ENCODE measurements around the gene GNA15.
A peak's percentile ranks its signal among the peaks of the same experiment; 100 is the strongest.
"Not testable (repeated sequence)": the region's sequence is repeated elsewhere in the genome, so short reads cannot be mapped to it uniquely, and the experiment has no call there.

GNA15 gene

GRCh38 chr19:3176715-3177501 is 41.1 kb downstream of the GNA15 start:
- no peak for DNase-seq

GRCh38 chr19:3178377-3178972 is 42.6 kb downstream of the GNA15 start, which contains the start of gene S1PR4:
Gene S1PR4, plus strand, starts transcription at chr19:3178769. Its CDS starts 24 bp downstream, at chr19:3178793.
- DNase-seq, result no peak

GRCh38 chr19:3178973-3179738 is 43.3 kb downstream of the GNA15 start:
- no peak for DNase-seq

- DNase-seq, result no peak
These were observed 44.0 kb downstream of the GNA15 start for GRCh38 chr19:3179739-3180293.

- no peak for DNase-seq
These were observed 48.1 kb downstream of the GNA15 start for GRCh38 chr19:3183721-3184641.

GRCh38 chr19:3184847-3185460 is 49.1 kb downstream of the GNA15 start:
- peak in 2 of 3 experiments; percentile 93 to 96 for DNase-seq

- peak; percentile 96 to 100 (median 100) for DNase-seq
These were observed 49.8 kb downstream of the GNA15 start, which contains the start of gene NCLN for GRCh38 chr19:3185461-3186159. Gene NCLN, plus strand, starts transcription at chr19:3185930. Its CDS starts 101 bp downstream, at chr19:3186031.

- DNase-seq, result peak in 1 of 3 experiments; percentile 41
These were observed 50.4 kb downstream of the GNA15 start for GRCh38 chr19:3186160-3186688.

- DNase-seq, result no peak
These were observed 51.2 kb downstream of the GNA15 start for GRCh38 chr19:3186891-3187661.

- DNase-seq, result no peak
These were observed 52.1 kb downstream of the GNA15 start for GRCh38 chr19:3187662-3188511.

GRCh38 chr19:3188627-3189596 is 53.1 kb downstream of the GNA15 start:
- no peak for DNase-seq

- no peak for DNase-seq
These were observed 54.1 kb downstream of the GNA15 start for GRCh38 chr19:3189702-3190469.

- DNase-seq, result no peak
These were observed 54.6 kb downstream of the GNA15 start for GRCh38 chr19:3190470-3190770.

GRCh38 chr19:3190921-3191805 is 55.3 kb downstream of the GNA15 start:
- DNase-seq, result no peak

- DNase-seq, result not testable (repeated sequence)
These were observed 55.9 kb downstream of the GNA15 start for GRCh38 chr19:3191806-3192104.

GRCh38 chr19:3192228-3192635 is 56.4 kb downstream of the GNA15 start:
- DNase-seq, result no peak

Measured in NCI-H1417 (cell line).